ENCODE results near the gene DMAC2.

The DMAC2 gene

DNA sequence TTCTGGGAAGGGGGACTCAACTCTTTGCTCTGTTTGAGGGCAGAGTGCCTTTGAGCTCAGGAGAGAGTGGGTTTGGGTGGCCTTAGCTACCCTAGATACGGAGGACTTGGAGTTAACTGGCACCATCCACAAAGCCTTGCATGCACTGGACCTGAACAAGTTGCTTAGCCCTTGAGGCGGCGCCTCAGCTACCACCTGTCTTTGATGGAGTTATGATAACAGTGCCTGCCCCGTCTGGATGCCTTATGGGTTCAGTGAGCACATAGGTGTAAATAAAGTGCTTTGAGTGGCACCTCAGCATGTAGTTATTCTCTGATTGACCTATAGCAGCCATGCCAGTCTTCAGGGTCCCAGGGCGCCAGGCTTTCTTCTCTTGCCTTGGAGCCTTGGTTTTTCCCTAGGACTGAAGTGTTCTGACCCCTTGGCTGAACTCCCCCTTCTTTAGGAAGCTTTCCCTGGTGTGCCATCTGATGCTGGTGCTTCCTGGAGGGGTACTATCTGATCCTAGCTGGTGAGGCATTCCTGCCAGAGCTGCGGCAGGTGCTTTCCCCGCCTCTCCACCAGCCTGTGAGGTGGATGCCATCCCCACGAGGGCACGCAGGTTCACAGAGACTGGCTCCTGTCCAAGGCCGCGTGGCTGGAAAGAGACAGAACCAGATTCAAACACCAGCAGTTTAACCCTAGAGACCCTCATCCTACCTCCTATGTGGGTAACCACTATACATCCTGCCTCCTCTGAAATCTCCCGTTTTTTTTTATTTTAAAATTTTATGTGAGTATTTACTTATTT, 36.3 kb downstream of the DMAC2 start:
- H3K36me3 ChIP-seq (ENCODE audit: insufficient read depth, low read depth, low read length), result no peaks in the 10 kb centered on the region
- no peak overlapping the region for H3K27ac ChIP-seq (ENCODE audit: low read length)
- no peaks in the 10 kb centered on the region for H3K27me3 ChIP-seq (ENCODE audit: insufficient read depth, low read length)
- peaks cover 1% of the 10 kb centered on the region for H3K4me1 ChIP-seq (ENCODE audit: insufficient read depth, low read length)
- H3K9me3 ChIP-seq (ENCODE audit: insufficient read depth, low read depth, low read length), result no peaks in the 10 kb centered on the region
- no peak overlapping the region for H3K4me3 ChIP-seq (ENCODE audit: low read length)
- H3K9ac ChIP-seq (ENCODE audit: low read depth, low read length), result no peak overlapping the region

DNA sequence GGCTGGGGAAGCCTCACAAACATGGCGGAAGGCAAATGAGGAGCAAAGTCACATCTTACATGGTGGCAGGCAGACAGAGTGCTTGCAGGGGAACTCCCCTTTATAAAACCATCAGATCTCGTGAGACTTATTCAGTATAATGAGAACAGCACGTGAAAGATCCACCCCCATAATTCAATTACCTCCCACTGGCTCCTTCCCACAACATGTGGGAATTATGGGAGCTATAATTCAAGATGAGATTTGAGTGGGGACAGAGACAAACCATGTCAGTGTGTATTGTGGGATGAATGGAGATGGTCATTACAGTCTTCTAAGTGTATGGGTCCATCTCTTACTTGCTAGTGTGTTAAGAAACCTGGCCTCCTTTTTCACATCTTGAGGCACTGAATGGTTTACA, 37.7 kb downstream of the DMAC2 start:
- Histone ChIP-seq H3K27ac (ENCODE audit: low read length) (no peak overlapping the region), H3K4me3 (ENCODE audit: low read length) (no peak overlapping the region), H3K4me1 (ENCODE audit: insufficient read depth, low read length) (peaks cover 2% of the 10 kb centered on the region; the same call in 1 of the 2 replicates), H3K36me3 (ENCODE audit: insufficient read depth, low read depth, low read length) (no peaks in the 10 kb centered on the region), H3K27me3 (ENCODE audit: insufficient read depth, low read length) (no peaks in the 10 kb centered on the region), H3K9me3 (ENCODE audit: insufficient read depth, low read depth, low read length) (no peaks in the 10 kb centered on the region), H3K9ac (ENCODE audit: low read depth, low read length) (no peak overlapping the region)

DNA sequence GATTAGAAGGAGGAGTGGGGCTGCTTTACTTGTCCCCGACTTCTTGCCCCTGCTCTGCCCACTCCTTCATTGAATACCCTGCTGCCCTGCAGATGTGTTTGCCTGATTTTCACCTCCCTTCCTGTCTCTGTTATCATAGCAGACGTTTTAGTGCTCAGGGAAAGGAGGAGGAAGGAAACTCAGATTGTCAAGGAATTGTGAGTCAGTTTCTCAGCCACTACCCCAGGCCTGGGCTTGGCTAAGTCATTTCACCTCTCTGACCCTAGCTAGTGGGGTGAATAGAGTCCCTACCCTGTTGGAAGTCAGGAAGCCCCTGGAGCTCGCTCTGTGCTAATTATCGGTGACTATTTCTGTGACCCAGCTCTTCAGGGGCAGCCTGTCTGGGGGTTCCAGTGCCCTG, 38.2 kb downstream of the DMAC2 start:
- no peaks in the 10 kb centered on the region for H3K36me3 ChIP-seq (ENCODE audit: insufficient read depth, low read depth, low read length)
- H3K9me3 ChIP-seq (ENCODE audit: insufficient read depth, low read depth, low read length), result no peaks in the 10 kb centered on the region
- no peak overlapping the region for H3K4me3 ChIP-seq (ENCODE audit: low read length)
- H3K4me1 ChIP-seq (ENCODE audit: insufficient read depth, low read length), result peaks cover 2% of the 10 kb centered on the region; the same call in 1 of the 2 replicates
- no peak overlapping the region for H3K27ac ChIP-seq (ENCODE audit: low read length)
- no peak overlapping the region for H3K9ac ChIP-seq (ENCODE audit: low read depth, low read length)
- H3K27me3 ChIP-seq (ENCODE audit: insufficient read depth, low read length), result no peaks in the 10 kb centered on the region

DNA sequence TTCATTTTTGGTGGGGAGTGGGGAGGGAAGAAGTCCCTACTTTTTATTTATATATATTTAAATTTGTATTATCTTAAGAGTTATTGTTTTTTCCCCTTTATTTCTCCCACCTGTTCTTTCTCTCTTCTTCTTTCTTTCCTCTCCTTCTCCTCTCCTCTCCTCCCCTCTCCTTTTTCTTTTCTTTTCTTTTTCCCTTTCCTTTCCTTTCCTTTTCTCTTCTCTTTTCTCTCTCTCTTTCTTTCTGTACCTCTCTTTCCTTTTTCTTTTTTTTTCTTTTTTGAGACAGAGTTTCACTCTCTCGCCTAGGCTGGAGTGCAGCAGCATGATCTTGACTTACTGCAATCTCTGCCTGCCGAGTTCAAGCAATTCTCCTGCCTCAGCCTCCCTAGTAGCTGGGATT, 40.2 kb downstream of the DMAC2 start:
- H3K9ac ChIP-seq (ENCODE audit: low read depth, low read length), result no peak overlapping the region; the same call in 1 of the 2 replicates
- no peaks in the 10 kb centered on the region for H3K36me3 ChIP-seq (ENCODE audit: insufficient read depth, low read depth, low read length)
- no peak overlapping the region for H3K27ac ChIP-seq (ENCODE audit: low read length)
- H3K4me3 ChIP-seq (ENCODE audit: low read length), result no peak overlapping the region
- no peaks in the 10 kb centered on the region for H3K27me3 ChIP-seq (ENCODE audit: insufficient read depth, low read length)
- H3K9me3 ChIP-seq (ENCODE audit: insufficient read depth, low read depth, low read length), result no peaks in the 10 kb centered on the region
- peaks cover 2% of the 10 kb centered on the region; the same call in 1 of the 2 replicates for H3K4me1 ChIP-seq (ENCODE audit: insufficient read depth, low read length)

DNA sequence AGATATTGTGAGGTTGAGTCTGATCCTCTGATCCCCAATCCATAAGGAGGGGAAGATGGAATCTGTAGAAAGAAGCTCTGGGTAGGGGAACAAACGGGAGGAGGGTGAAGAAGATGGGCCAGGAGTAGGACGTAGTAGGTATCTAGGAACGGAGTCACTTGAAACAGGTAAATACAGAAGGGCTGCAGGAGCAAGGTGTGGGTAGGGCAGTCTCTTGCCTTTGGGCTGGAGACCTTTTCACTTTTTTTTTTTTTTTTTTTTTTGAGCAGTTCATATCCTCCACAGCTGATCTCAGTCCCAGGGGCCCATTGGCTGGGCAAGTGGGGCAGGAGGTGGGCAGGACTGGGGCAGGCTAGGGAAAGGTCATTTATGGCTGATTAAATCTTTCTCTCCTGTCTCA, 40.6 kb downstream of the DMAC2 start:
- H3K27ac ChIP-seq (ENCODE audit: low read length), result no peak overlapping the region
- no peaks in the 10 kb centered on the region for H3K27me3 ChIP-seq (ENCODE audit: insufficient read depth, low read length)
- peaks cover 2% of the 10 kb centered on the region; the same call in 1 of the 2 replicates for H3K4me1 ChIP-seq (ENCODE audit: insufficient read depth, low read length)
- no peaks in the 10 kb centered on the region for H3K9me3 ChIP-seq (ENCODE audit: insufficient read depth, low read depth, low read length)
- no peaks in the 10 kb centered on the region for H3K36me3 ChIP-seq (ENCODE audit: insufficient read depth, low read depth, low read length)
- peak overlapping the region; percentile 96; the same call in 1 of the 2 replicates for H3K9ac ChIP-seq (ENCODE audit: low read depth, low read length)
- peak overlapping the region; percentile 94; the same call in 1 of the 2 replicates for H3K4me3 ChIP-seq (ENCODE audit: low read length)

DNA sequence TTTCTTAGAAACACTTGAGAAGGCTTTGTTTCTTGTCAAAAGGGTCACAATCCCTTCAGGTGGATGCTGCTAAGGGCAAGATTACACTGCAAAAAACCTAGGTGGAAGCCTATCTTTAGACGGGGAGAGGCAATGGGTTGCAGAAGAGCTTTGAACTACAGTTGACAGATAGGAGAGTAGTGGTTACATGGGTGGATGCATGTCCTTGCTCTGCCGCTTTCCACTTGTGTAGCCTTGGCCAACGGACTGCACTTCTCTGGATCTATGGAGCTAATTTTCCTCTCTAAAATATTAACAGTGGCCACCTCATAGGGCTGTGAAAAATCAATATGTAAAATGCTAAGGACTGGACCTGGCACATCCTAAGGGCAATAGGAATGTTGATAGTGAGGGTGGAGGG, 41.1 kb downstream of the DMAC2 start:
- Histone ChIP-seq H3K36me3 (ENCODE audit: insufficient read depth, low read depth, low read length) (no peaks in the 10 kb centered on the region), H3K9me3 (ENCODE audit: insufficient read depth, low read depth, low read length) (no peaks in the 10 kb centered on the region), H3K27me3 (ENCODE audit: insufficient read depth, low read length) (no peaks in the 10 kb centered on the region), H3K4me3 (ENCODE audit: low read length) (peak overlapping the region; percentile 94), H3K4me1 (ENCODE audit: insufficient read depth, low read length) (peaks cover 2% of the 10 kb centered on the region; the same call in 1 of the 2 replicates), H3K9ac (ENCODE audit: low read depth, low read length) (peak overlapping the region; percentile 96; the same call in 1 of the 2 replicates), H3K27ac (ENCODE audit: low read length) (no peak overlapping the region)

DNA sequence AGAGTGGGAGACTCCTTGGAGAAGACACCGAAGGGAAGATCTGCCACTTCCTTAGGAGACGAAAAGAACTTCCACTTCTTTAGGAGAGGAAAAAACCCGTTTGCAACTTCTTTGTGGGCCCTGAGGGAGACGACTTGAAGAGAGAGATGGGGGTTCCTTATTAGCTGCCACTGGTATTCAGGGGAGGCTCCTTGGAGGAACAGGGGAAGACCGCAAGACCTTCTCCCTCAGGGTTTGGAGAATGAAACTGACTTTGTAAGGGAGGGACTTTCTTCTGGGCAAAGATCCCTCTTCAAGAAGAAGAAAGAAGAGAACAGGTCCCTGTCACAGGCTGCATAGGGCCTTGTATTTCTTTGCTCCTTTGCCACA, 41.7 kb downstream of the DMAC2 start:
- peak overlapping the region; percentile 94 for H3K4me3 ChIP-seq (ENCODE audit: low read length)
- no peaks in the 10 kb centered on the region for H3K27me3 ChIP-seq (ENCODE audit: insufficient read depth, low read length)
- H3K9ac ChIP-seq (ENCODE audit: low read depth, low read length), result peak overlapping the region; percentile 96
- peak overlapping the region; percentile 98 for H3K27ac ChIP-seq (ENCODE audit: low read length)
- peaks cover 2% of the 10 kb centered on the region; the same call in 1 of the 2 replicates for H3K4me1 ChIP-seq (ENCODE audit: insufficient read depth, low read length)
- H3K36me3 ChIP-seq (ENCODE audit: insufficient read depth, low read depth, low read length), result no peaks in the 10 kb centered on the region
- H3K9me3 ChIP-seq (ENCODE audit: insufficient read depth, low read depth, low read length), result no peaks in the 10 kb centered on the region

DNA sequence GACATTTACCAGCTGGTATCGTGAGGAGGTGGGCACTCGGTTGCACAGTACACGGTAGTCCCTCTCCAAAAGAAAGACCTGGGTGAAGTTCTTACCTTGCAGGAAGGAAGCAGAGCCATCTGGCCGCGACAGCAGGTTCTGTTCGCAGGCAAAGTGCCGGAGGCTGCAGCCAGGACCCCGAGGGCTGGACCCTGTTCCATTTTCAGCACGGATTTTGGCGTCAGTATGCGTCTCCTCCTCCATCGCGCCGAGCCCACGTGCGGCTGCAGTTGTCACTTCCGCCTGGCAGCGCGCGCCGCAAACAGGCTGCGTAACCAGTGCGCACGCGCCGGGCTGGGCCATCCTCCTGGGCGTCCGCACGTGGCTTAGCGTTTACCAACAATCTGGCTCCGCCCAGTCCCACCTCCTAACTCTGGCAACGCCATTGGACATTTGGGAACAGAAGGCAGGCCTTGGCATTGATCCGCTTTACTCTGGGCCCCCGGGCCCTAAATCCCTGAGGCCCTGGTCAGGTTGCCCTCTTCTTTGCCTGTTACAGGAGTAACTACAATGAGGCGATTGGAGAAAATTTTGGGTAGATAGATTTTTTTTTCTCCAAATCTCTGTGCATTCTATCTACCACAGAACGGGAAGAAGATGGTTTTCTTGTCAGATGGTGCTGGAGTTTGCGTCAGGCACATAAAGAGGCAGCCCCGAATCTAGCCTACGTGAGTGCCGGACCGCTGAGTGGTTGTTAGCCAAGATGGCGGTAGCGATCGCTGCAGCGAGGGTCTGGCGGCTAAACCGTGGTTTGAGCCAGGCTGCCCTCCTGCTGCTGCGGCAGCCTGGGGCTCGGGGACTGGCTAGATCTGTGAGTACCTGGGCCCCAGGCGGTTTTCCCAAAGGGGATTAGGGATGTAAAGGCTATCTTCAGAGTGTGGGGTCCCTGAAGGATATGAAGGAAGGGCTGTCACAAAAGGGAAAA, 42.3 kb downstream of the DMAC2 start, which contains the start of the genes BCKDHA and EXOSC5:
Gene BCKDHA (plus strand): TSS at position 733 of the 964 bp plus-strand sequence. CDS start 10 bp downstream, at position 743.
Gene EXOSC5 (minus strand): TSS at position 274 of the 964 bp plus-strand sequence. CDS start 31 bp downstream, at position 243.
- Histone ChIP-seq H3K36me3 (ENCODE audit: insufficient read depth, low read depth, low read length) (no peaks in the 10 kb centered on the region), H3K4me3 (ENCODE audit: low read length) (peak within 1 kb of the TSS; percentile 94), H3K9me3 (ENCODE audit: insufficient read depth, low read depth, low read length) (no peaks in the 10 kb centered on the region), H3K4me1 (ENCODE audit: insufficient read depth, low read length) (peaks cover 2% of the 10 kb centered on the region; the same call in 1 of the 2 replicates), H3K27me3 (ENCODE audit: insufficient read depth, low read length) (no peaks in the 10 kb centered on the region), H3K9ac (ENCODE audit: low read depth, low read length) (peak within 1 kb of the TSS; percentile 96), H3K27ac (ENCODE audit: low read length) (peak within 1 kb of the TSS; percentile 98)

DNA sequence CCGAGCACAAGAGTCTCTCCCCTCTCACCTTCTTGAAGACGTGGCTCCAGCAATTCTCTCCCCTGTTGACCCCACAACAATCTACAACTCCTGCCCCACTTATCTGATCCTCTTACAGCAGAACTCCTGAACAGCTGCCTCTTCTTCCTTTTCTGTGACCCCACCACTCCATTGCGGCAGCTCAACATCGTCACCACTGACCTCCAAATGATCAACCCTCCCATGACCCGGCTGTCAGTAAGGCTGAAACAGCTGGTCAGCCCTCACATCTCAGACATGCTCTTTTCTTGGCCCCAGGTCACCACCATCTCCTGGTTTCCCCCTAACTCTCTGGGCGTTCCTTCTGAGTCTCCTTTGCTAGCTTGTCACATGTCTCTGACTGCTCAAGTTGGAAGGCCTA, 44.4 kb downstream of the DMAC2 start:
- peaks cover 18% of the 10 kb centered on the region for H3K36me3 ChIP-seq (ENCODE audit: insufficient read depth, low read depth, low read length)
- H3K9ac ChIP-seq (ENCODE audit: low read depth, low read length), result no peak overlapping the region
- H3K4me3 ChIP-seq (ENCODE audit: low read length), result no peak overlapping the region
- no peak overlapping the region for H3K27ac ChIP-seq (ENCODE audit: low read length)
- peaks cover 2% of the 10 kb centered on the region; the same call in 1 of the 2 replicates for H3K4me1 ChIP-seq (ENCODE audit: insufficient read depth, low read length)
- H3K27me3 ChIP-seq (ENCODE audit: insufficient read depth, low read length), result no peaks in the 10 kb centered on the region
- H3K9me3 ChIP-seq (ENCODE audit: insufficient read depth, low read depth, low read length), result no peaks in the 10 kb centered on the region

DNA sequence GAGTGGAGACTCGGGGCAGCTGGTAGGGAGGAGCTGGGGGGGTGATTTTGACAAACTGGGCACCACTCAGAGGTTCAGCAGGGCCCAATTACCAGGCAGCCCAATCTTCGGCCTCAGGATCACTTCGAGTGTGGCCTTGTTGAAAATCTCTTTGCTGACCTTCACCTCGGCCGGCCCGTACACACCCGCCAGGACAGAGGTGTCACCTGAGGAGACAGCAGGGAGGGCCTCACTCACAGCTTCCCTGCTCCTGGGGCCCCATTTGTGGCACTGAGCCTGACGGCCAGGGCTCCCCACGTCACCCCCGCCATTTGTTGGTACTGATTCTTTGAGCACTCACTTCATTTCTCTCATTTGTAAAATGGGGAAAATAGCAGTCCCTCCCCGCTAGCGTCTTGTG, 46.9 kb downstream of the DMAC2 start:
- Histone ChIP-seq H3K4me1 (ENCODE audit: insufficient read depth, low read length) (no peaks in the 10 kb centered on the region), H3K27ac (ENCODE audit: low read length) (no peak overlapping the region), H3K9ac (ENCODE audit: low read depth, low read length) (no peak overlapping the region), H3K36me3 (ENCODE audit: insufficient read depth, low read depth, low read length) (peaks cover 30% of the 10 kb centered on the region), H3K27me3 (ENCODE audit: insufficient read depth, low read length) (no peaks in the 10 kb centered on the region), H3K9me3 (ENCODE audit: insufficient read depth, low read depth, low read length) (no peaks in the 10 kb centered on the region), H3K4me3 (ENCODE audit: low read length) (no peak overlapping the region)

DNA sequence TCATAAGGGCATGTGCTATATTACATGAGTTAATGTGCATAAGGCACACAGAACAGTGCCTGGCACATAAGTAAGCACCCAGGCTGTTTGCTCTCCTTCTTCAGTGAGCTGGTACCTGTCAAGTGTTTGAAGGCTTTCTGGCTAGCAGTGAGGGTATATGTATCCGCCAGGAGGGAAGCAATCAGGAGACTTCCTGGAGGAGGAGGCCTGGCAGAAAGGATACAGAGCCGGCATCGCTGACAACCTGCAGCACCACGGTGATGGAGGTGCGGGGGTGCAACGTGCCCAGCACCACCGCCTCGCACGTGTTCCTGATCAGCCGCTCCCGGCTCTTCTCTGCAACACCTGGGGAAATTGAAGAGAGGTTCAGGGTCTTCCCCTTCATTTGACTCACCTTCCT, 48.1 kb downstream of the DMAC2 start:
- H3K36me3 ChIP-seq (ENCODE audit: insufficient read depth, low read depth, low read length), result peaks cover 40% of the 10 kb centered on the region
- no peaks in the 10 kb centered on the region for H3K9me3 ChIP-seq (ENCODE audit: insufficient read depth, low read depth, low read length)
- H3K27me3 ChIP-seq (ENCODE audit: insufficient read depth, low read length), result no peaks in the 10 kb centered on the region
- H3K4me3 ChIP-seq (ENCODE audit: low read length), result no peak overlapping the region
- no peak overlapping the region for H3K9ac ChIP-seq (ENCODE audit: low read depth, low read length)
- no peak overlapping the region for H3K27ac ChIP-seq (ENCODE audit: low read length)
- no peaks in the 10 kb centered on the region for H3K4me1 ChIP-seq (ENCODE audit: insufficient read depth, low read length)
